Astrocyte of the cerebellum (primary cell): Measurements from ENCODE around the gene GRAMD4.

Source experiments
- DNase-seq: peaks from one replicate; pipeline ENCODE4 v3.0.0-alpha.2; 2011; ENCODE audit warnings: low read depth
- H3K4me3 ChIP-seq: 2 replicates; pipeline ENCODE4 v1.5.1; 2011; ENCODE audit warnings: mild to moderate bottlenecking, low read depth, low read length, moderate library complexity
- CTCF ChIP-seq: IDR thresholded peaks from 2 replicates; pipeline ENCODE4 v1.5.1; 2012; ENCODE audit warnings: low read length, low read depth, moderate library complexity, mild to moderate bottlenecking; ENCODE audit errors: missing control alignments
- in situ Hi-C: cut with HindIII; loops from 2 replicates; pipeline ENCODE4 v1.10.0; 2017; ENCODE audit warnings: low sequenced_read_pairs

GRAMD4 gene

GRCh38 chr22:46584081-46584921 is 35.9 kb upstream of the GRAMD4 start:
- peak overlapping the region; percentile 2 for H3K4me3 ChIP-seq
- in situ Hi-C loops = no loop called here
- no peak for DNase-seq
- no peak for TF ChIP-seq CTCF

GRCh38 chr22:46585340-46586122 is 34.7 kb upstream of the GRAMD4 start:
- TF ChIP-seq CTCF = no peak
- no peak for DNase-seq
- no peak overlapping the region for H3K4me3 ChIP-seq
- in situ Hi-C loops = no loop called here

GRCh38 chr22:46586123-46586519 is 34.1 kb upstream of the GRAMD4 start:
- in situ Hi-C loops = no loop called here
- no peak overlapping the region for H3K4me3 ChIP-seq

GRCh38 chr22:46586531-46587011 is 33.6 kb upstream of the GRAMD4 start:
- H3K4me3 ChIP-seq = no peak overlapping the region
- no peak for DNase-seq
- no peak for TF ChIP-seq CTCF
- in situ Hi-C loops = no loop called here

More at GRCh38 chr22:46586123-46586519, 34.1 kb upstream of the GRAMD4 start:
- no peak for DNase-seq
- TF ChIP-seq CTCF = no peak

GRCh38 chr22:46587061-46587460 is 33.1 kb upstream of the GRAMD4 start:
- H3K4me3 ChIP-seq = no peak overlapping the region
- no peak for TF ChIP-seq CTCF
- DNase-seq = no peak
- in situ Hi-C loops = no loop called here

GRCh38 chr22:46587492-46588278 is 32.5 kb upstream of the GRAMD4 start:
- H3K4me3 ChIP-seq = no peak overlapping the region
- DNase-seq = no peak
- in situ Hi-C loops = no loop called here
- no peak for TF ChIP-seq CTCF
